Forelimb muscle (tissue), 1 donor: ENCODE measurements around the gene SCP2. TPM values are rescaled to one million over a fixed set of nuclear protein-coding genes. Genes with fewer than 3 reads are reported as not detected.
"Not testable (repeated sequence)": the region's sequence is repeated elsewhere in the genome, so short reads cannot be mapped to it uniquely, and the experiment has no call there.

Experiments
- DNase-seq: peaks from one replicate; pipeline ENCODE4 v3.0.0-alpha.2; 2013; ENCODE audit warnings: low read depth
- polyA plus RNA-seq: library from polyadenylated mRNA; unstranded; fragments of 120-200 nt; gene quantifications from one replicate; pipeline ENCODE4 v1.2.1, GENCODE V29; 2013; ENCODE audit not compliant: insufficient read length

Gene SCP2
- polyA plus RNA-seq, 1 donor: 80.1 TPM

GRCh38 chr1:52916241-52916975 lies 10.7 kb upstream of the SCP2 start:
- DNase-seq: no peak

DNA sequence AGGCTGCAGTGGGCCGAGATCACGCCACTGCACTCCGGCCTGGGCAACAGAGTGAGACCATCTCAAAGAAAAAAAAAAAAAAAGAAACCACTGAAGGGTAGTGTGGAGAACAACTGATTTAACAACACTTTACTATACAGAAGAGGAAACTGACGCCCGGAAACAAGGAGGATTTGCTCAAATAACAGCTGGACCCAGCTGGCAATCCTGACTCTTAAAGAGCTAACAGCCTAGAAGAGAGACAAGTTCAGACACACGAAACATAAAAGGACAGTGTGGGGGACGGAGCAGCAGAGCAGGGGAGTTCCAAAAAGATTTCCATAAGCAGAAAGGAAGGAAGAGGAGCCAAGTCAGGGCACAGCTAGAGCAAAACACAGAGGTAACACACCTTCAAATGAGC lies 9.9 kb upstream of the SCP2 start:
- no peak for DNase-seq

- DNase-seq: no peak
These were observed 9.5 kb upstream of the SCP2 start for GRCh38 chr1:52917581-52917980.

GRCh38 chr1:52918201-52918600 lies 8.9 kb upstream of the SCP2 start:
- no peak for DNase-seq

DNA sequence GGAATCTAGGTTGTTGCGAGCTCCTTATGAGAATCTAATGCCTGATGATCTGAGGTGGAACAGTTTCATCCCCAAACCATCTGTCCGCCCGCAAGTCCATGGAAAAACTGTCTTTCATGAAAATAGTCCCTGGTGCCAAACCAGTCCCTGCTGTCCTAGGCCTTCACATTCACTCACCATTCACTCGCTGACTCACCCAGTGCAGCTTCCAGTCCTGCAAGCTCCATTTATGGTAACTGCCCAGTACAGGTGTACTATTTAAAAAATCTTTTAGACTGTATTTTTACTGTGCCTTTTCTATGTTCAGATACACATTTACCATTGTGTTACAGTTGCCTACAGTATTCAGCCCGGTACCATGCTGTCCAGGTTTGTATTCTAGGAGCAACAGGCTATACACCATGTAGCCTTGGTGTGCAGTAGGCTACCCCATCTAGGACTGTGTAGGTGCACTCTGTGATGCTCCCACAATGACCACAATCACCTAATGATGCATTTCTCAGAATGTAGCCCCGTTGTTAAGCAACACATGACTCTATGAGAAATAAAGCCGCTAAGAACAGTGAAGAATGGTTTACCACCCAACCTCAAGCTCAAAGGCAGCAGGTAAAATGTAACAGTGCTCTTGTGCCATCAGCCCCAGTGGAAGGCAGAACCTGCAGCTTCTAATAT lies 7.9 kb upstream of the SCP2 start:
- DNase-seq: no peak

DNA sequence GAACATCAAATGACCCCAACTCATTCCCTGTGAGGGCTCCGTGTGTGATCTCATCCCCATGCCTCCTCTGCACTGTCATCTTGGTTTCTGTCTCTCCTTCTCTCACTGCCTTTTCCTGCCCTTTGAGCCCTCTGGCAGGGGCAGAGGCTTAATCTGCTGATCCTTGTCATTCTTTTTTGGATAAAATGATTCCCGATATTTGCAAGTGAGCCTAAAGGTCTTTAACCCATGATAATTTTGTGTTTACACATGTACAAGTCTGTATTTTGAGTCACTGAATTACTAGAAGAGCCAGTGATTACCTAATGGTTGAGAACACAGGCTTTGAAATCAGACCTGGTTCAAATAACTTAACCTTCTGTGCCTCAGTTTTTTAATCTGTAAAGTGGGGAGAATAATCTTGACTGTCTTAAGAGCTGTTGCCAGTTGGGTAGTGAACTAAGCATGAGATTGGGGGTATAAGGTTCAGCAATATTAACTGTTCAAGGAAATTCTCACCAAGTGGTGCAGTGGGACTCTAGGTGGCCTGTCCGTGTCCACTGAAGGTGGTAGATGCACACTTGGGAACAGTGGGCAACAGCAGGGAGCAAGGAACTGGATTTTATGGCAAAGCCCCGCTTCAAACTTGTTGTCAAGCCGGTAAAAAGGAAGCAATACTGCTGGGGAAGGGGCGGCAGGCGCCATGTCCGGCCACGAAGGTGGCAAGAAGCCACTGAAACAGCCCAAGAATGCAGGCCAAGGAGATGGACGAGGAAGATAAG lies 7.2 kb upstream of the SCP2 start:
- DNase-seq: no peak

GRCh38 chr1:52920791-52921291 lies 6.2 kb upstream of the SCP2 start:
- no peak for DNase-seq

- no peak for DNase-seq
These were observed 1.5 kb upstream of the SCP2 start for GRCh38 chr1:52925571-52926005.

DNA sequence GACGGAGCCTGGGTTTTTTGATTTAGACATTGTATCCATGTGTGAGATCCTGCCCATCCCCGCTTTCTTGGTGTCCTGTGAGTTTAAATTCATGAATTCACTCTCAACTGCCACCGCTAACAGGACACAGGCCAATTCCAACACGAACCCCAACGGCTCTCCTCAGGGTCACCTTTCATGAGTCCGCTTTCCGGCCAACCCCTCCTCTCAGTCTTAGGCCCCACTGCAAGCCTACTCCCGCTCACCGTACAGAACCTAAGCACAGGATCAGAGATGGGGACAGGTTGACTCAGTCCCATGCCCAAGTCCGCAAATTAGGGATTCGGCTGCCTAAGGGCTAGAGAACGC lies 238 bp upstream of the SCP2 start:
- DNase-seq: no peak

- no peak for DNase-seq
These were observed 934 bp downstream of the SCP2 start for GRCh38 chr1:52928015-52928404.

DNA sequence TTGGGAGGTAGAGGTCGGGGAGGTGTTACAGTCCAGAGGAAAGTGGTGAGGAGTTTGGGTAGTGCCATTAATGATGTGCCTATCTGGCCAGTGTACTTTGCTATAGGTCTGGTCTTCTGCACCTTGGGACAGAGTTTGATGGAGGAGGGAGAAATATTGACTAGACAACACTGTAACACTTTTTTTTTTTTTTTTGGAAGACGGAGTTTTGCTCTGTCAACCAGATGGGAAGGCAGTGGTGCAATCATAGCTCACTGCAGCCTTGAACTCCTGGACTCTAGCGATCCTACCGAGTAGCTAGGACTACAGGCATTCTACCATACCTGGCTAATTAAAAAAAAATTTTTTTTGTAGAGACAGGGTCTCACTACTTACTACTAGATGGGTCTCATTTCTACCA lies 1.9 kb downstream of the SCP2 start:
- DNase-seq: no peak

- no peak for DNase-seq
These were observed 10.5 kb downstream of the SCP2 start for GRCh38 chr1:52937433-52938182.

DNA sequence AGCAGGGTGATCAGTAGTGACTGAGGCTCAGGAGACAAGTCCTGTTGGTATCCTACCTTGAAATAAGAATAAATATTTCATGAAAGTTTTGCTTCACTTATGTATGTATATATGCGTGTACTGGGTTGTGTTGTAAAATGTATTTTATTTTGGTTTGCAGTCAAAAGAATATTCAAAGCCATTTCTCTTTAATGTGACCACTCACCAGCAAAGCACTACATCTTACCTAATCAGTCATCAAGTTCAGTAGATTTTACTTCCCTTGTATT lies 11.0 kb downstream of the SCP2 start:
- no peak for DNase-seq

DNA sequence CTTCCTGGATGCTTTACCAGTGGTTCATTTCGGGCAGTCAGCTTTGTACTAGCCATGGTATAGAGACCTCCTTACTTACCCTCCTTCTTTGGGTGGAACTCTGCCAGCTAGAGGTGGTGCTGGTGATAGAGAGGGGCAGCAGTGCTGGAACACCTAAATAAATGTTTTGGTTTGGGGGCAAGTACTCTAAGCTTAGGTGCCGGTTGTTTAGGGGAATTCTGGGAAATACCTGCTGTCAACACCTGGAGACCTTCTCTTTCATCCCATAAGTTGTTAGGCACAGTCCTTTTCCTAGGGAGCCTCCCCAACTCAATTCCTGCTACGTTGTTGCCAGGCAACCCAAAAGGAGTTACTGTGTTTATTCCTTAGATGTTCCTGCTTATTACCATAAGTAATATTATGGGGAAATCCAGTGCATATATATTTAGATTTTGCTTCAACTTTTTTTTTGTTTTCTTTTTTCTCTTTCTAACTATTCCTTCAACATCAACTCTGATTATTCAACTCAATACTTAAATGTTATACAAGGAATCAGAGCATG lies 16.9 kb downstream of the SCP2 start:
- no peak for DNase-seq

DNA sequence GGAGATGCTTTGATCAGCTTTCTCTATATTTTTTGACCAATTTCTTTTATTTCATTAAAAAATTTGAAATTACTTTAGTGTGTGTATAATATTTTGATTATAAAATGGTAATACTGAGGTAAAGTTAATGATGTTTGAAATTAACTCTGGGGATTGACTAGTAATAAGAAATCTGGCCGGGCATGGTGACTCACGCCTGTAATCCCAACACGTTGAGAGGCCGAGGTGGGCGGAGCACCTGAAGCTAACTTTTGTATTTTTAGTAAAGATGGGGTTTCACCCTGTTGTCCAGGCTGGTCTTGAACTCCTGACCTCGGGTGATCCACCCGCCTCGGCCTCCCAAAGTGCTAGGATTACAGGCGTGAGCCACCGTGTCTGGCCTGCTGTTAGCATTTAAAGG lies 17.5 kb downstream of the SCP2 start:
- DNase-seq: no peak

- DNase-seq: no peak
These were observed 20.4 kb downstream of the SCP2 start for GRCh38 chr1:52947490-52947889.

- not testable (repeated sequence) for DNase-seq
These were observed 22.5 kb downstream of the SCP2 start for GRCh38 chr1:52949602-52950001.

GRCh38 chr1:52952112-52952511 lies 25.0 kb downstream of the SCP2 start:
- no peak for DNase-seq

GRCh38 chr1:52955129-52955970 lies 28.3 kb downstream of the SCP2 start:
- peak; percentile 17 for DNase-seq

GRCh38 chr1:52963101-52963500 lies 36.0 kb downstream of the SCP2 start:
- no peak for DNase-seq

DNA sequence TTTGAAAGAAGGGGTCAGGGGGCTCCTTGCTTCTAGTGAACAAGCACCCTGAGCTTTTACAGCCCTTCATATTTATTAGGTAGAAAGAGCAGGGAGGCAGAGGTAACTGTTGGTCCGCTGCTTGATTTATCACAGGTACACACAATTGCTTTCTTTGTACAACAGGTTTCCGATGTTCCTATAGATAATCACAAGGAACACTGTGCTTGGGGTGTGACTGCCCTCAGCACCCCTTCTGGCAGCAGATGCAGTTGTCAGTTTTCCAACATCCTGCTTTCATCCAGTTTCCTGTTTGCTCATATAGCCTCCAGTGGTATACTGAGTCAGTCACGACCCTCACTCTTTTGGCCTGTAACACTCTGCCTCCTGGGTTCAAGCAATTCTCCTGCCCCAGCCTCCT lies 40.6 kb downstream of the SCP2 start:
- no peak for DNase-seq
